CD4-positive, alpha-beta T cell (primary cell): Measurements from ENCODE around the gene ALPL. TPM values are rescaled to one million over a fixed set of nuclear protein-coding genes. Genes with fewer than 3 reads are reported as not detected.

Source experiments
- ATAC-seq: fragments of 200-7000 bp; cut with Tn5 transposase; one replicate; pipeline ENCODE4 v1.10.0; 2022; ENCODE audit warnings: mild to moderate bottlenecking; ENCODE audit not compliant: poor library complexity
- CTCF ChIA-PET: fragments of 350-600 bp; sonication (Branson Sonifier 250); formaldehyde crosslinking; loops from one replicate; lab custom pipeline; 2021; ENCODE audit warnings: antibody characterized with exemption, inconsistent platforms; lab: Charles Lee
- POLR2A ChIA-PET: fragments of 350-600 bp; sonication (Branson Sonifier 250); formaldehyde crosslinking; loops from one replicate; lab custom pipeline; 2021; ENCODE audit warnings: antibody characterized with exemption, inconsistent platforms; lab: Charles Lee
- DNase-seq, 14 experiments: peaks; one replicate each; pipeline ENCODE4 v3.0.0-alpha.2; 2013 to 2020; ENCODE audit warnings: mixed read lengths in 2 of 14
- H3K27ac ChIP-seq, 2 donors: one replicate each; pipeline versions ENCODE4 v1.5.1 to v1.7.0; 2013; ENCODE audit warnings: low read length in 2 of 2, low read depth in 1 of 2, mild to moderate bottlenecking in 1 of 2
- H3K27me3 ChIP-seq, 2 experiments: 1 replicate in 1 of 2; 2 replicates in 1 of 2; pipeline versions ENCODE4 v1.6.1 to v1.7.0; 2013; ENCODE audit warnings: low read length in 2 of 2, control low read depth in 1 of 2, mild to moderate bottlenecking in 1 of 2, moderate library complexity in 1 of 2; ENCODE audit not compliant: insufficient read depth in 2 of 2, control insufficient read depth in 1 of 2
- H3K36me3 ChIP-seq: one replicate; pipeline ENCODE4 v1.6.1; 2013; ENCODE audit warnings: low read length, control low read depth; ENCODE audit not compliant: insufficient read depth
- H3K4me1 ChIP-seq: one replicate; pipeline ENCODE4 v1.6.1; 2013; ENCODE audit warnings: low read length, control low read depth; ENCODE audit not compliant: insufficient read depth
- H3K4me3 ChIP-seq: one replicate; pipeline ENCODE4 v1.5.1; 2013; ENCODE audit warnings: mild to moderate bottlenecking, low read length, moderate library complexity
- H3K9me3 ChIP-seq, 2 experiments: 1 replicate in 1 of 2; 2 replicates in 1 of 2; pipeline versions ENCODE4 v1.6.1 to v1.7.0; 2013; ENCODE audit warnings: low read length in 2 of 2, mild to moderate bottlenecking in 2 of 2, control low read depth in 1 of 2, moderate library complexity in 1 of 2; ENCODE audit not compliant: control insufficient read depth in 1 of 2, insufficient read depth in 1 of 2
- H3K27ac Mint-ChIP-seq: one replicate; pipeline ENCODE4 v1.8.0; 2020; ENCODE audit warnings: mixed read lengths
- H3K27me3 Mint-ChIP-seq: one replicate; pipeline ENCODE4 v1.8.0; 2021; ENCODE audit warnings: mixed read lengths
- H3K36me3 Mint-ChIP-seq: one replicate; pipeline ENCODE4 v1.8.0; 2021; ENCODE audit warnings: low read depth, mixed read lengths
- H3K4me1 Mint-ChIP-seq: one replicate; pipeline ENCODE4 v1.8.0; 2021; ENCODE audit warnings: low read depth, mixed read lengths
- H3K4me3 Mint-ChIP-seq: one replicate; pipeline ENCODE4 v1.8.0; 2020; ENCODE audit warnings: mild to moderate bottlenecking, mixed read lengths
- H3K9me3 Mint-ChIP-seq: one replicate; pipeline ENCODE4 v1.8.0; 2020; ENCODE audit warnings: mixed read lengths
- intact Hi-C, 2 experiments: fragments of 100-400 bp; cut with DNase I in 1 of 2; cut with micrococcal nuclease in 1 of 2; formaldehyde crosslinking; loops; one replicate each; pipeline versions ENCODE4 v1.15.1 to v1.9.0; 2023 to 2025; cut with DNase I, micrococcal nuclease
- total RNA-seq, 174 experiments: library from RNA in 2 of 174; stranded (reverse) in 2 of 174; gene quantifications; one replicate each; pipeline ENCODE4 v1.2.3 and lab custom pipeline; 2021 to 2026
- TF ChIP-seq, protein P1 (sequence below): fragments of 200-600 bp; IDR thresholded peaks from one replicate; pipeline ENCODE4 v1.8.0; 2022; ENCODE audit warnings: antibody characterized with exemption, mild to moderate bottlenecking

The ALPL gene
- total RNA-seq, 2 experiments from 2014 or later: not detected

DNA sequence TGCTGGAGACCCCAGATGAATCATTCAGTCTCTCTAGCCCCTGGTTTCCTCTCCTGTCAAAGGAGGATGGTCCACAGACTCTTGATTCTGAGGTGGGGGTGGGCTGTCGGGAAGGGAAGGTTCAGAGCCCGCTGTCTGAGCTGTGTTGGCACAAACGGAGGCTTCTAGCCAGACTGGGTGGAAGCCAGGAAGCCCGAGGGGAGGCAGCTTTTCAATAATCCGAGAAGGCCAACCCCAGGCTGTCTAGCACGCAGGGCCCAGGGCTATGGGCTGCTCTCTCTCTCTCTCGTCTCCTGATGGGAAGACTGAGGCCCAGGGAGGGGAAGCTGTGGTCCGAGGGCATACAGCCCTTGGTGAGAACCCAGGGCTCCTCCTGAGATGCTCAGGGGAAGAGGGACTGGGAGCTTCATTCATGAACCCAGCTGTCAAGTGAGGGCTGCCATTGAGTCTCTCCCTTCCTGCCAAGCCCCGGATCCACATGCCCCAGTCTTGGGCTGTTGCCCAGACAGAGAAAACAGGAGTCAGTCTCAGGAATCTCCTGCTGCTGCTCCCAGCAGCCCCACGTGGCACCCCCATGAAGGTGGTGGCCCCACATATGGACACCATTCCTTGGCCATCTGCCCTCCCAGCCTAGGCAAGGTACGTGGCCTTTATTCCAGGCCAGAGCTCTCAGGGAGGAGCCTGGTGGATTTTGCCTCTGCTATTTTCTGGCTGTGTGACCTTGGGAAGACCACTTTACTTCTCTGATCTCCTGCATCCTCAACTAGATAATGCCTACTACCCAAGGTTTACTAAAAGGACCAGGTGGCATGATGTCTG lies 115.6 kb downstream of the ALPL start:
- Mint-ChIP-seq H3K27ac (no peak overlapping the region), H3K4me3 (no peak overlapping the region)

DNA sequence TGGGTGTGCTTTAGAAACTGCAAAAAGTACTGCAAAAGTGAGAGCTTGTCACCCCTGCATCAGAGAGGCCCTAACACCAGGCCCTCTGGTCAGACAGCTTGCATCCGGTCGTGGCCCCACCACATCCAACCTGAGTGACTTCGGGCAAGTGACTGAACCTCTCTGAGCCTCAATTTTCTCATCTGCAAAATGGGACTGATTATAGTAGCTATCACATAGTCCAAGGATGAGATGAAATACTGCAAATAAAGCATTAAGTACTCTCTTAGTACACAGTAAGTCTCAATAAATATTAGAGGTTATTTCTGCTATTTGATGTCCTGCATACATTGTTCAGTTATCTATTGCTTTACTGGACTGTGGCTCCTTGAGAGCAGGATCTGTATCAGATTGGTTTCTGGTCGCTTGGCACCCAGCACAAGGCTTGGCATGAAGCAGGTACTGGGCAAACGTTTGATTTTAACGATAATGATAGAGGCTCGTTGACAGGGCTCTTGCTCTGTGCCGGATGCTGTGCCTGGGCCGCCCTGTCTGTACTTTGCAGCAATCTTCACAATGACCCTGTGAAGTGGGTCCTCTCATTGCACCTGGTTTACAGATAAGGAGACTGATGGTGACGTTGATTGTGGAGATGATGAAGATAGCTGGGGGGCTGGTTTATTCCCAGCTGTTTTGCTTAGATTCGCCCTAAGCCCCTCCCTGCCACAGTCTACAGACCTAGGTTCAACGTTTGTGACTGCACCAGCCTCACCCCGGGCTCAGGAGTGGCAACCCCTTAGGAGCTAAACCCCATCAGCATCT lies 116.4 kb downstream of the ALPL start:
- H3K27ac ChIP-seq: no peak overlapping the region
- ChIA-PET CTCF (no interaction called here), POLR2A (no interaction called here)
- ATAC-seq (no peak), DNase-seq (no peak)
- no peaks in the 10 kb centered on the region for H3K9me3 ChIP-seq
- no peak overlapping the region for H3K4me3 ChIP-seq
- intact Hi-C loops: no loop called here
- peaks cover 18 to 19% of the 10 kb centered on the region in 2 experiments for H3K27me3 ChIP-seq
- Mint-ChIP-seq H3K4me3 (no peak overlapping the region), H3K27ac (no peak overlapping the region), H3K9me3 (no peaks in the 10 kb centered on the region), H3K27me3 (peaks cover 23% of the 10 kb centered on the region), H3K4me1 (peaks cover 4% of the 10 kb centered on the region), H3K36me3 (no peaks in the 10 kb centered on the region)
- TF ChIP-seq, protein P1, sequence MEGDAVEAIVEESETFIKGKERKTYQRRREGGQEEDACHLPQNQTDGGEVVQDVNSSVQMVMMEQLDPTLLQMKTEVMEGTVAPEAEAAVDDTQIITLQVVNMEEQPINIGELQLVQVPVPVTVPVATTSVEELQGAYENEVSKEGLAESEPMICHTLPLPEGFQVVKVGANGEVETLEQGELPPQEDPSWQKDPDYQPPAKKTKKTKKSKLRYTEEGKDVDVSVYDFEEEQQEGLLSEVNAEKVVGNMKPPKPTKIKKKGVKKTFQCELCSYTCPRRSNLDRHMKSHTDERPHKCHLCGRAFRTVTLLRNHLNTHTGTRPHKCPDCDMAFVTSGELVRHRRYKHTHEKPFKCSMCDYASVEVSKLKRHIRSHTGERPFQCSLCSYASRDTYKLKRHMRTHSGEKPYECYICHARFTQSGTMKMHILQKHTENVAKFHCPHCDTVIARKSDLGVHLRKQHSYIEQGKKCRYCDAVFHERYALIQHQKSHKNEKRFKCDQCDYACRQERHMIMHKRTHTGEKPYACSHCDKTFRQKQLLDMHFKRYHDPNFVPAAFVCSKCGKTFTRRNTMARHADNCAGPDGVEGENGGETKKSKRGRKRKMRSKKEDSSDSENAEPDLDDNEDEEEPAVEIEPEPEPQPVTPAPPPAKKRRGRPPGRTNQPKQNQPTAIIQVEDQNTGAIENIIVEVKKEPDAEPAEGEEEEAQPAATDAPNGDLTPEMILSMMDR: no peak
- peaks cover 8% of the 10 kb centered on the region for H3K4me1 ChIP-seq
- H3K36me3 ChIP-seq: no peaks in the 10 kb centered on the region

More for the DNA sequence above, 115.6 kb downstream of the ALPL start:
- Mint-ChIP-seq H3K4me1 (peaks cover 4% of the 10 kb centered on the region), H3K36me3 (no peaks in the 10 kb centered on the region), H3K27me3 (peaks cover 23% of the 10 kb centered on the region), H3K9me3 (no peaks in the 10 kb centered on the region)
- no peaks in the 10 kb centered on the region for H3K36me3 ChIP-seq
- intact Hi-C loops: no loop called here
- H3K4me1 ChIP-seq: peaks cover 8% of the 10 kb centered on the region
- DNase-seq: no peak
- H3K27ac ChIP-seq: no peak overlapping the region
- H3K4me3 ChIP-seq: no peak overlapping the region
- H3K9me3 ChIP-seq: no peaks in the 10 kb centered on the region
- CTCF ChIA-PET: no interaction called here
- TF ChIP-seq, protein P1: no peak
- peaks cover 16 to 18% of the 10 kb centered on the region in 2 experiments for H3K27me3 ChIP-seq
- POLR2A ChIA-PET: no interaction called here
- no peak for ATAC-seq

DNA sequence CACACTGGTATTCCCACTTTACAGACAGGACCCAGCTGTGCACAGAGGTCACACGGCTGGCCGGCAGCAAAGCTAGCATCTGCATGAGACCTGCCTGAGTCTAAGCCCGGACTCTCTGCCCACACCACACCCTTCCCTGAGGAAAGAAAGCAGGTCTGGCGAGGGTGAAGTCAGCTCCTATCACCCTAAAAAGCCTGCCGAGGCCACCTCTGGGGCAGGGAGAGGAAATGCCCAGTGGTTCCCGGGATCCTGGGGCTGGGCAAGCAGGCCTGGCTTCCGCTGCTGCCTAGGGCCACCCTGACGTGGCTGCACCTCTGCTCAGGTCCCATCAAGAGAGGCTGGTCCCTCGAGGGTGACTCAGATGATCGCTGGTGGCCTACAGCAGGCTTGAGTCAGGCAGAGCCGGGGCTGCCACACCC lies 117.7 kb downstream of the ALPL start:
- no peak overlapping the region for H3K4me3 Mint-ChIP-seq
- no peaks in the 10 kb centered on the region for H3K4me1 Mint-ChIP-seq
- H3K27me3 ChIP-seq: peaks cover 8 to 19% of the 10 kb centered on the region in 2 experiments

More for the DNA sequence above, 117.7 kb downstream of the ALPL start:
- DNase-seq: no peak
- no peaks in the 10 kb centered on the region for H3K9me3 ChIP-seq
- H3K4me3 ChIP-seq: no peak overlapping the region
- TF ChIP-seq, protein P1: no peak
- H3K4me1 ChIP-seq: peaks cover 6% of the 10 kb centered on the region
- H3K36me3 ChIP-seq: no peaks in the 10 kb centered on the region
- Mint-ChIP-seq H3K9me3 (no peaks in the 10 kb centered on the region), H3K36me3 (no peaks in the 10 kb centered on the region), H3K27me3 (peaks cover 12% of the 10 kb centered on the region), H3K27ac (no peak overlapping the region)
- no peak for ATAC-seq
- ChIA-PET CTCF (no interaction called here), POLR2A (no interaction called here)
- intact Hi-C loops: no loop called here
- no peak overlapping the region for H3K27ac ChIP-seq

Other genes with a start within 250 kb of the ALPL start
- 10 to 100 TPM; 62.0 to 63.6 TPM for gene ECE1, start 219.0 kb upstream of the ALPL start, total RNA-seq
- gene NBPF3, start 69.3 kb upstream of the ALPL start, total RNA-seq: 1 to 10 TPM; 8.2 to 8.5 TPM
- gene RAP1GAP, start 159.9 kb downstream of the ALPL start, total RNA-seq: under 1 TPM; 0.20 to 0.44 TPM